Aorta (tissue), 5 donors: ENCODE data around the gene STEAP4. TPM values are rescaled to one million over a fixed set of nuclear protein-coding genes. Genes with fewer than 3 reads are reported as not detected.

ENCODE experiments used
- ATAC-seq: fragments of 200-7000 bp; cut with Tn5 transposase; one replicate; pipeline ENCODE4 v1.9.1; 2022; ENCODE audit warnings: moderate library complexity; ENCODE audit not compliant: low FRiP score
- DNase-seq, 2 donors: peaks; one replicate each; pipeline ENCODE4 v3.0.0-alpha.2; 2020
- H3K27ac ChIP-seq, 2 donors: one replicate each; pipeline ENCODE4 v1.5.1; 2013; ENCODE audit warnings: low read length in 2 of 2, mild to moderate bottlenecking in 2 of 2, moderate library complexity in 2 of 2, control low read depth in 1 of 2, inconsistent platforms in 1 of 2, low read depth in 1 of 2
- H3K27me3 ChIP-seq, 2 donors: one replicate each; pipeline ENCODE4 v1.6.1; 2013; ENCODE audit warnings: control low read depth in 1 of 2, low read length in 1 of 2, mild to moderate bottlenecking in 1 of 2, moderate library complexity in 1 of 2; ENCODE audit not compliant: insufficient read depth in 2 of 2, control insufficient read depth in 1 of 2
- H3K36me3 ChIP-seq, 2 donors: one replicate each; pipeline ENCODE4 v1.6.1; 2013; ENCODE audit warnings: control low read depth in 1 of 2, low read length in 1 of 2, mild to moderate bottlenecking in 1 of 2; ENCODE audit not compliant: insufficient read depth in 2 of 2, control insufficient read depth in 1 of 2
- H3K4me1 ChIP-seq, 2 donors: one replicate each; pipeline ENCODE4 v1.6.1; 2013; ENCODE audit warnings: low read length in 2 of 2, control low read depth in 1 of 2, mild to moderate bottlenecking in 1 of 2, moderate library complexity in 1 of 2; ENCODE audit not compliant: insufficient read depth in 2 of 2, control insufficient read depth in 1 of 2
- H3K4me3 ChIP-seq, 2 donors: one replicate each; pipeline ENCODE4 v1.5.1; 2013; ENCODE audit warnings: low read length in 2 of 2, control low read depth in 1 of 2, mild to moderate bottlenecking in 1 of 2
- H3K9me3 ChIP-seq: one replicate; pipeline ENCODE4 v1.6.1; 2013; ENCODE audit warnings: mild to moderate bottlenecking, low read length; ENCODE audit not compliant: control insufficient read depth
- WGBS, 2 donors: extraction: QIAGEN DNeasy Blood & Tissue Kit; methylation state at CpG; one replicate each; pipeline ENCODE4 v1.1.7; 2013; 5-methylcytosine and 5-hydroxymethylcytosine counted together
- intact Hi-C, 2 donors: fragments of 100-400 bp; cut with DNase I; formaldehyde crosslinking; loops; one replicate each; pipeline versions ENCODE4 v1.14.2 to v1.15.0; 2022
- polyA plus RNA-seq, 2 donors: library from polyadenylated mRNA; stranded (reverse); fragments of 200-250 nt; gene quantifications; one replicate each; pipeline ENCODE4 v1.2.3, GENCODE V29; 2013
- total RNA-seq, 2 donors: library from RNA; stranded (reverse); fragmentation: NEBNext Ultra II Directional; extraction: Animal tissue kit (Norgen Biotek cat#: 25700); gene quantifications; one replicate each; pipeline ENCODE4 v1.2.1, GENCODE V29; 2021
- donor health status: healthy with polysubstance abuse.
- donor health status: Bipolar disorder and iron deficiency.
- donor health status: DM: no; HTN: no; CAD: no.
- donor health status: DM: no; HTN: no; CAD: no.
- donor health status: DM: yes; HTN: yes; CAD: no.

Gene STEAP4
- total and polyA plus RNA-seq, 4 donors = 12.3 to 343 (median 77.5) TPM

DNA sequence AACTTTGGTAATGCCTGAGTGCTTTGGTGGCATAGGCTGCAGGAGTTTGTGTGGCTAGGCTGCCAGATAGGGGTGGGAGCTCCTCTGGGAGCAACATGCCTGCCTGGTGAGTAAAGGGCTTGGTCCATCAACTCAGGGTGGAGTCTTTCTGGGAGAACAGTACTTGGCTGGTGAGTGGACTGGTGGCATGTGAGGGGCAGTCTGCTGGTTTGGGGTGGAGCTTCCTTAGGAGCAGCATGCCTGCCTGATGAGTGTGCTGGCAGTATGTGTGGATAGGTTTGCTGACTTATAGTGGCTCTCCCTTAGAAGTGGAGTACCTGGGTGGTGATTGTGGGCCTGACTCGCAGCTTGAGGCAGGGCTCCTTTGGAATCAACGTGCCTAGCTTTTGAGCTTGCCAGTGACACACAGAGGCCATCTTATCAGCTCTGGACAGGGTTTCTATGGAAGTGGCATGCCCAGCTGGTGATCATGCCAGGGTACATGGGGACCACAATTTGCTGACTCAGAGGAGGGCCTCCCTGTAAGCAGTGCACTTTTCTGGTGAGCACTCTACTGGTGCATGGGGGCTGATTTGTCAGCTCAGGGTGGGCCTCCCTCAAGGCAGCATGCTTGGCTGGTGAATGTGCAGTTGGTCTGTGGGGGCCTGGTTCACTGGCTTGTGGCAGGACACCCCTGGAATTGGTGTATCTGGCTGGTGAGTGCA is 51.8 kb downstream of the STEAP4 start:
- H3K4me3 ChIP-seq = no peak overlapping the region
- H3K27me3 ChIP-seq = no peaks in the 10 kb centered on the region
- DNase-seq = no peak
- ATAC-seq = no peak
- 92 to 93% methylated on average over 2 of the region's 2 CpGs for WGBS, 2 donors
- H3K4me1 ChIP-seq = no peaks in the 10 kb centered on the region
- no peaks in the 10 kb centered on the region for H3K36me3 ChIP-seq
- intact Hi-C loops = no loop called here
- H3K27ac ChIP-seq = no peak overlapping the region
- peaks cover 7% of the 10 kb centered on the region for H3K9me3 ChIP-seq

DNA sequence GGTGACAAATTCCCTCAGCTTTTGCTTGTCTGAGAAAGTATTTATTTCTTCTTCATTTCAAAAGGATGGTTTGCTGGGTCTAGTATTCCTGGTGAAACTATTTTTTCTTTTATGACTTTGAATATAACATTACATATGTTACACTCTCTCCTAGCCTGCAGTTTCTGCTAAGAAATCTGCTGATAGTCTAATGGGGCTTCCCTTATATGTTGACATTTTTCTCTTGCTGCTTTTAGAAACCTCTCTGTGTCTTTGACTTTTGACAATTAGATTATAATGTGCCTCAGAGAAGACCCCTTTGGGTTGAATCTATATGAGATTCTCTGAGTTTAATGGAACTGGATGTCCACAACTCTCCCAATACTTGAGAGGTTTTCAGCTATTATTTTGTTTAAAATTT is 53.1 kb downstream of the STEAP4 start:
- Histone ChIP-seq H3K4me1 (no peaks in the 10 kb centered on the region), H3K27me3 (no peaks in the 10 kb centered on the region), H3K4me3 (no peak overlapping the region), H3K36me3 (no peaks in the 10 kb centered on the region), H3K9me3 (peaks cover 6% of the 10 kb centered on the region), H3K27ac (no peak overlapping the region)
- ATAC-seq = no peak
- no peak for DNase-seq
- intact Hi-C loops = no loop called here

DNA sequence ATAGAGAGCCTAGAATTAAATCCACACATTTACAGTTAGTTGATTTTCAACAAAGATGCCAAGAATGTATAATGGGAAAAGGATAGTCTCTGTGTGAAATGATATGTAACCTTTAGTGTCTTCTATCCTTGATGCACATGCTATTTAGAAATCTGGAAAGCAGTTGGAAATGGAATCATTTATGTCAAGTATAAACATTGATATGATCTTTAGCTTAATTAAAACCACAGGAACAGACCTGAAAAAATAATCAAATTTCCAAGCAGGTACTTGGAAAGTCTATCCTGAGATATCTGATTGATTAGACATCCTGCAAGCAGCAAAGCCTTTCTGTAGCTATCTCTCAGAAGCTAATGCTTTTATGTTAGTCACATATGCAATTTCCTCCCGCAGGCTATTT is 62.4 kb downstream of the STEAP4 start:
- ATAC-seq (no peak), DNase-seq (no peak)
- intact Hi-C loops = no loop called here
- no peaks in the 10 kb centered on the region for H3K36me3 ChIP-seq
- H3K27ac ChIP-seq = no peak overlapping the region
- no peaks in the 10 kb centered on the region for H3K4me1 ChIP-seq
- 85 to 89% methylated on average over 1 of the region's 1 CpG for WGBS, 2 donors
- H3K9me3 ChIP-seq = no peaks in the 10 kb centered on the region
- H3K4me3 ChIP-seq = no peak overlapping the region
- H3K27me3 ChIP-seq = no peaks in the 10 kb centered on the region

DNA sequence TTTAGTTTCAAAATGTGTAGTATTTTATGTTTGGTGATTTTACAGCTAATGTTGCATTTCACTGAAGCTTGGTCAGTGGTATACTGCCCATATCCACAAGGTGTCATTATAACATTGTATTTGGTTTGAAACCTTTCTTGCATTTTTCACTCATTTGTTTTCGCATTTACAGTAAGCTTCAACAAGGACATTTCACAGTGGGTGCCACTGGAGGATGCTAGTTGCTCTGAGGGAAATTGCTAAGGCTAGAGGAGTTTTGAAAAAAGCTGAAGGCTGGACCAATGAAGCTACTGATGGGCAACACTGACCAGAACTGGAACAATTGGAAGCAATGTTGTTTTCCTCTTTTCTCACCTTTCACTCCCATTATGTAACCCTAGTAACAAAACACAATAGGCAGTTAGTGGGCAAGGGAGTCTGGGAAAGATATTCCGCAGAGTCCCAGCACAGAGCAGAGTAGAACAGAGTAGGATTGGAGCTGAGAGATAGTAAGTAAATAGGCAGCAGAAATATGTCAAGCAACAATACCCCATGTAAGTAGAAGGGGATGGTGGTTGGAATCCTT is 63.3 kb downstream of the STEAP4 start:
- ATAC-seq (peak; percentile 74), DNase-seq (no peak)
- Histone ChIP-seq H3K4me3 (no peak overlapping the region), H3K27ac (no peak overlapping the region), H3K36me3 (no peaks in the 10 kb centered on the region), H3K4me1 (no peaks in the 10 kb centered on the region), H3K9me3 (no peaks in the 10 kb centered on the region), H3K27me3 (no peaks in the 10 kb centered on the region)
- intact Hi-C loops = no loop called here
- 18 to 27% methylated on average over 2 of the region's 2 CpGs for WGBS, 2 donors

DNA sequence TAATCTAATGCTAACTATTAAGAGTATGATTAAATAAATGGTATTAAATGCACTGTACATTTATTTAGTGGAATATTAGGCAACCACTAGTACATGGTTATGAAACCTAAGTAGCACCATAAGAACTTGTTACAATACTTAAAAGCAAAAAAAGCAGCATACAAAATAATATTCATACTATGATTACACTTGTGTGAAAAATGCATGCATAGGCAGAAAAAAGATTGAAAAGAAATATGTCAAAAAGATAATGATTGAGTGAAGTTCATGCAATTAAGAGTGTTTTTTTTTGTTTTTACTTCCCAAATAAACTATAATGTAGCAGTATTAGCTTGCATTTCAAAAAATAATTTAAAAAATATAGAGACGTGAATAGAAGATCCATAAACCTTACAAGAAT is 66.8 kb downstream of the STEAP4 start:
- intact Hi-C loops = no loop called here
- Histone ChIP-seq H3K9me3 (no peaks in the 10 kb centered on the region), H3K4me1 (no peaks in the 10 kb centered on the region), H3K36me3 (no peaks in the 10 kb centered on the region), H3K27me3 (no peaks in the 10 kb centered on the region), H3K27ac (no peak overlapping the region), H3K4me3 (no peak overlapping the region)
- DNase-seq = no peak
- no peak for ATAC-seq
- WGBS, 2 donors = 84 to 89% methylated on average over 1 of the region's 1 CpG

DNA sequence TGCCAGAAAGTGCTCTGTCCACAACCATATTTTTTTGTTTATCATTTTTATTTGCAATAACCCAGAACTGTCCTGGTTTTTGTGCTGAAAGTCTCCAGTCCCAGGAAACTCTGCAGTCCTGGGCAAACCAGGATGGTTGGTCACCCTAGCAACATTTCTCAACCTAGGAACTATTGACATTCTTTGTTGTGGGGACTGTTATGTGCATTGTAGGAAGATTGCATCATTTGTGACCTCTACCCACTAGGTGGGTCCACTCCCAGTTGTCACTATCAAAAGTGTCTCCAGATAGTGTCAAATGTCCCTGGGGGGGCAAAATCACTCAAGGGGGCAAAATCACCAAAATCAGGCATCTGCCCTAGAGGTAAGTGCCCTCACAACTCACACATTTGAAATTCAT is 72.9 kb downstream of the STEAP4 start:
- no peak for ATAC-seq
- Histone ChIP-seq H3K27me3 (no peaks in the 10 kb centered on the region), H3K27ac (no peak overlapping the region), H3K9me3 (peaks cover 1% of the 10 kb centered on the region), H3K4me1 (no peaks in the 10 kb centered on the region), H3K36me3 (no peaks in the 10 kb centered on the region), H3K4me3 (no peak overlapping the region)
- intact Hi-C loops = no loop called here
- no peak for DNase-seq

DNA sequence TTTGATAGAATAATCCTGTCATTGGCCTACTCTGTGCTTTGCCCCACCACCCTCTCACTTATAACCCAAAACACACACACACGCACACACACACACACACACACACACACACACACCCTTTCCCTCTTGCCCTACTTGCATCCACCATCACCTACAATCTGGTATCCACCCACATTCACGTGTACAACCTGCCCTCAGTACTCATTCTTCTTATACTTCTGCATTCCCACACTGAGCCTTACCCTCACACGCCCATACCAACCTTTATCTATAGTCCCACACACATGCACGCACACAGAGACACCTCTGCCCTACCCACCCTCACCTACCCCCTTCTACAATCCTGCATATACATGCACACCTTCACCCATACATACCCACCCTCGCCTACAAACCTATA is 76.0 kb downstream of the STEAP4 start:
- WGBS, 2 donors = 79 to 82% methylated on average over 5 of the region's 5 CpGs
- DNase-seq = no peak
- no peaks in the 10 kb centered on the region for H3K4me1 ChIP-seq
- H3K4me3 ChIP-seq = no peak overlapping the region
- H3K9me3 ChIP-seq = peaks cover 1% of the 10 kb centered on the region
- H3K27ac ChIP-seq = no peak overlapping the region
- intact Hi-C loops = no loop called here
- H3K36me3 ChIP-seq = no peaks in the 10 kb centered on the region
- no peaks in the 10 kb centered on the region for H3K27me3 ChIP-seq
- ATAC-seq = no peak

DNA sequence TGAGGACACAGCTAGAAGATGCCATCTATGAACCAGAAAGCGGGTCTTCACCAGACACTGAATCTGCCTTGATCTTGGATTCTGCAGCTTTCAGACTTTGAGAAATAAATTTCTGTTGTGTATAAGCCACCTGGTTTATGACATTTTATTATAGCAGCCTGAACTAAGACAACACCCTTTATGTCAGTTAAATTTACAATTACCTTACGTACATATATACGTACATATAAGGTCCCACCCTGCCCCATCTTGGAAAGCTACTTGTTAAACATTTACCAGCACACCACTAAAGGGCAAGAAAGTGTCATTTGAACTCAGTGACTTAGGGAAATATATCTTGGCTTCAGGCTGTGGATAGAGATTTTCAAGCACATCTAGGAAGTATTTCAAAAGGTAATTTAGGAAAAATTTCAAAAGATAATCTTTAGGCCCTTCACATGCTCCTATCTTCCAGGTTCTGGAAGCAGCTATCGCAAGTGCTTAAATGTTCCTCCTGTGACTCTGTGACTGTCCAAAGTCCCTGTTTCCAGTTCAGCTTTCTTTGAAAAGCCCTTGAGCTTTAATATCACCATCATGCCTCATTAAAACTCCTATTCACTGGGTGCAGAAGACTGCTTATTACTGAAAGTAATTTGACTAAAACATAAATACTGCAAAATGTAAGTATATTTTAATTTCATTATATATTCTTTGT is 77.2 kb downstream of the STEAP4 start:
- H3K4me3 ChIP-seq = no peak overlapping the region
- ATAC-seq (no peak), DNase-seq (no peak)
- H3K9me3 ChIP-seq = peaks cover 1% of the 10 kb centered on the region
- H3K27me3 ChIP-seq = no peaks in the 10 kb centered on the region
- WGBS, 2 donors = 96% methylated on average over 4 of the region's 4 CpGs
- no peaks in the 10 kb centered on the region for H3K4me1 ChIP-seq
- H3K27ac ChIP-seq = no peak overlapping the region
- intact Hi-C loops = no loop called here
- H3K36me3 ChIP-seq = no peaks in the 10 kb centered on the region

DNA sequence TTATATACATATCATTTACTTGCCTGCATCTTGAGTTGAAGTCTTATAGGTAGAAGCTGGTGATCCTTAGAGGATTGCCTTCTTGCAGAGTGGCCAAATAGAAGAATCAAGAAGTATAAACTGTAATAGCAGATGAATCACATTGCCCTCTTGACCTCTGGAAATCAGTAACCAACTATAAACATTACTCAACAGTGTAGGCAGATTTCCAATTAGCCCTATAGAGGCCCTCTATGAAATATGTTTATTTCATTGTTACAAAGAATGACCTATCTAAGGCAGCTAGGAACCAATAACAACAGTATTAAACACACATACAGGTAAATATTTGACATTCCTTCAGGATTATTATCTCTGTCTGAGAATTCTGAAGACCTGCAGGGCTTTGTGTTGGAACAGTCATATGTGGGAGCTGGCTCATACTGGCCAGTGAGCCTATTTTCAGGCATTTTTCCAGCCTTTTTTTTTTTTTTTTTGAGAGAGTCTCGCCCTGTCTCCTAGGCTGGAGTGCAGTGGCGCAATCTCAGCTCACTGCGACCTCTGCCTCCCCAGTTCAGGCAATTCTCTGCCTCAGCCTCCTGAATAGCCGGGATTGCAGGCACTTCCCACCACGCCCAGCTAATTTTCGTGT is 79.7 kb downstream of the STEAP4 start:
- ATAC-seq (no peak), DNase-seq (no peak)
- 92 to 93% methylated on average over 6 of the region's 6 CpGs for WGBS, 2 donors
- Histone ChIP-seq H3K4me1 (no peaks in the 10 kb centered on the region), H3K4me3 (no peak overlapping the region), H3K27ac (no peak overlapping the region), H3K27me3 (no peaks in the 10 kb centered on the region), H3K9me3 (peaks cover 1% of the 10 kb centered on the region), H3K36me3 (no peaks in the 10 kb centered on the region)
- intact Hi-C loops = no loop called here
